Activated naive CD4-positive, alpha-beta T cell treated with anti-CD3 and anti-CD28 coated beads for 36 hours (primary cell): ENCODE measurements around the gene PDHX. TPM values are rescaled to one million over a fixed set of nuclear protein-coding genes. Genes with fewer than 3 reads are reported as not detected.

ENCODE experiments used
- CTCF ChIA-PET: fragments of 350-600 bp; sonication (Branson Sonifier 250); formaldehyde crosslinking; loops from one replicate; lab custom pipeline; 2021; ENCODE audit warnings: antibody characterized with exemption; lab: Charles Lee
- DNase-seq: peaks from one replicate; pipeline ENCODE4 v3.0.0-alpha.2; 2020
- H3K27ac Mint-ChIP-seq: one replicate; pipeline ENCODE4 v1.8.0; 2021; ENCODE audit warnings: mild to moderate bottlenecking, mixed read lengths
- H3K27me3 Mint-ChIP-seq: one replicate; pipeline ENCODE4 v1.8.0; 2021; ENCODE audit warnings: low read depth, mixed read lengths
- H3K36me3 Mint-ChIP-seq: one replicate; pipeline ENCODE4 v1.8.0; 2021; ENCODE audit warnings: low read depth, mixed read lengths
- H3K4me1 Mint-ChIP-seq: one replicate; pipeline ENCODE4 v1.8.0; 2021; ENCODE audit warnings: low read depth, mixed read lengths
- H3K4me3 Mint-ChIP-seq: one replicate; pipeline ENCODE4 v1.8.0; 2021; ENCODE audit warnings: mild to moderate bottlenecking, moderate library complexity, mixed read lengths
- H3K9me3 Mint-ChIP-seq: one replicate; pipeline ENCODE4 v1.8.0; 2021; ENCODE audit warnings: mixed read lengths
- intact Hi-C: fragments of 100-400 bp; cut with micrococcal nuclease; formaldehyde crosslinking; loops from one replicate; pipeline ENCODE4 v1.15.1; 2023
- total RNA-seq, 2 experiments: library from RNA; stranded (reverse); gene quantifications; one replicate each; pipeline ENCODE4 v1.2.3, GENCODE V29; 2021

Gene PDHX
- total RNA-seq = 10 to 100 TPM; 38.2 to 40.9 TPM

DNA sequence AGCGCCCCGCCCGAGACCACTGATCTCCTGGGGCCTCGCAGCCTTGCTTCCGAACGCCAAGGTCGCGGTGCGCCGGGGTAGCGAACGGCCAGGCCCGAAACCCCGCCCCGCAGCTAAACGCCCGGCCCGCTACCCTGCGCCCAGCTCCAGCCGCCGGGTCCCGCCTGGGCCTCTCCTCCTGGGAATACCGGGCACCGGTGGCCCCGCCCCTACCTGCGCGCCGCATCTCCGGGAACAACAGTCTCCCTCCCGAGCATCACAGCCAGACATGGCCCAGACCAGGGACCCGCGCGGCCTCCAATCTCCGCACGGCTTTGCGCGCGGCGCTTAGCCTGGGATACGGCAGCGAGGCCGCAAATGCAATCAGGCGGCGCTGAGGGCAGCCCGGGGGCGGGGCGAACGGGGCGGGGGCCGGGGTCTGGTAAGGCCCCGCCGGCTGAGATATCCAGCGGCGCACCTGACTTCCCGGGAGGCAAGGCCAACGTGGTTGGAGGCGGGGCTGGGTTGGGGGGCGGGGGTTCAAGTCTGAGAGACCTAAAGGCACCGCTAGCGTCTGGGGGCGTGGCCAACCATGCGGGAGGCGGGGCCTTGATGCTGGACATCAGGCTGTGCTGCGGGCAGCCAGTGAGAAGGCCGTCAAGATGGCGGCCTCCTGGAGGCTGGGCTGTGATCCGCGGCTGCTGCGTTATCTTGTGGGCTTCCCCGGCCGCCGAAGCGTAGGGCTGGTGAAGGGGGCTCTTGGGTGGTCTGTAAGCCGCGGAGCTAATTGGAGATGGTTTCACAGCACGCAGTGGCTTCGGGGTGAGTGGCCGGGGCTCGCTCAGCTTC lies at the start of gene PDHX, which contains the start of gene APIP:
PDHX (plus strand) TSS at position 604 of the 828 bp plus-strand sequence; CDS start at position 642, 38 bp downstream.
APIP (minus strand) TSS at position 365 of the 828 bp plus-strand sequence; CDS start at position 270, 95 bp downstream.
- CTCF ChIA-PET = interaction anchor here (0.8 to 2.1 kb wide), 4 partner anchors 9 to 390 kb away, joined by 3 to 5 read pairs (median 3); no protein-coding TSS in a partner anchor
- Mint-ChIP-seq H3K27ac (peak within 1 kb of the TSS; percentile 96), H3K36me3 (peaks cover 15% of the 10 kb centered on the region), H3K9me3 (peaks cover 4% of the 10 kb centered on the region), H3K4me1 (peaks cover 44% of the 10 kb centered on the region), H3K4me3 (peak within 1 kb of the TSS; percentile 99), H3K27me3 (no peaks in the 10 kb centered on the region)
- peak; percentile 98 for DNase-seq
- intact Hi-C loops = loop anchor here (1.0 to 10.0 kb wide), 13 partner anchors 125 to 1659 kb away; partner anchors contain the start of genes CAT, HIPK3, NAT10 and TRIM44

DNA sequence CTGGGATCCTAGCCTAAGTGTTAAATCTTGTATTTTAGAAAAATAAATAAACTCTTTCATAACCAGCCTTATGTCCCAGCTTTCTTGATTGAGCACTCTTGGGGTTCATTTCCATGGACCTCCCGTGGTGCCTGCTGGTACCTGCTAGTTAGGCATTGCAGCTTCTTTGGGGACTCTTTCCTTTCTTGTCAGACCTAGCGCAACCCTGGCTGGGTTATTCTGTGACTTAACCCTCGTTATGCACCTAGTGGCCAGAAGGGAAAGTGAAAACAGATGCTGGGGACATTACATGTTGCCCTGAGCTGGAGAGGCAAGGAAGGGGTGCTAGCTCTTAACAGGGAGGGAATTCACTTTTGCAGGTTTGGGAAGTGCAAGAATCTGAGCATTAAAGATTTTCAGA lies 47.0 kb upstream of the PDHX start:
- intact Hi-C loops = no loop called here
- Mint-ChIP-seq H3K36me3 (no peaks in the 10 kb centered on the region), H3K27ac (no peak overlapping the region), H3K27me3 (no peaks in the 10 kb centered on the region), H3K4me3 (no peak overlapping the region), H3K9me3 (no peaks in the 10 kb centered on the region), H3K4me1 (no peaks in the 10 kb centered on the region)
- CTCF ChIA-PET = interaction anchor here (1.5 kb wide), 1 partner anchor 20 kb away, joined by 3 read pairs; no protein-coding TSS in a partner anchor
- DNase-seq = no peak

DNA sequence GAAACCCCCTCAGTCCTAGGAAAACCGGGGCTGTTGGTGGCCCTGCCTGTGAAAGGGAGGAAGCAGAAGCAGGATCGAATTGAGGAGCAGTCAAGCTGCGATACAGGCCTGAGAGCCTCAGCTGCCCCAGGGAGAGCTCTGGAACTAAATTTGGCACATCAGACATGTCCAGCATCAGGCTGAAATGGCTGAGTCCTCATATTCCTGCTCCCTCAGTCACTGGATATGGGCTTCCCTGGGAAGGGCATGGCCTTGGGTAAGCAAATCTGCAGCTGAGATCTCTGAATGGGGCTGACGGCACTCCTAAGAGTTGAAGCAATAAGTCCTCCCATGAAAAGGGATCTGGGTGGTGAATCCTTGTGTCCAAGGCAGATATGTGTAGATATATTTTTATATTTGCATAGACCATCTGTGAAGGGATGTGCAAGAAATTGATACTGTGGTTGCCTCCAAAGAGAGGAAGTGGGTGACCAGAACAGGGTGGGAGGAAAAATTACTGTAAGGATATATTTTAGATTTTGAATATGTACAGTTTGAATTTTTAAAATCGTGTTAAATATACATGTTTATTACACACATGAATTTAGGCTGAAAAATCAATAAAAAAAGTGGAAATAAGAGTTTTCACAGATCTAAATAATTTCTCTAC lies 45.7 kb upstream of the PDHX start:
- Mint-ChIP-seq H3K27me3 (no peaks in the 10 kb centered on the region), H3K9me3 (no peaks in the 10 kb centered on the region), H3K36me3 (peaks cover 4% of the 10 kb centered on the region), H3K27ac (no peak overlapping the region), H3K4me3 (no peak overlapping the region), H3K4me1 (no peaks in the 10 kb centered on the region)
- DNase-seq = no peak
- intact Hi-C loops = no loop called here
- CTCF ChIA-PET = interaction anchor here (1.5 kb wide), 1 partner anchor 19 kb away, joined by 3 read pairs; no protein-coding TSS in a partner anchor

DNA sequence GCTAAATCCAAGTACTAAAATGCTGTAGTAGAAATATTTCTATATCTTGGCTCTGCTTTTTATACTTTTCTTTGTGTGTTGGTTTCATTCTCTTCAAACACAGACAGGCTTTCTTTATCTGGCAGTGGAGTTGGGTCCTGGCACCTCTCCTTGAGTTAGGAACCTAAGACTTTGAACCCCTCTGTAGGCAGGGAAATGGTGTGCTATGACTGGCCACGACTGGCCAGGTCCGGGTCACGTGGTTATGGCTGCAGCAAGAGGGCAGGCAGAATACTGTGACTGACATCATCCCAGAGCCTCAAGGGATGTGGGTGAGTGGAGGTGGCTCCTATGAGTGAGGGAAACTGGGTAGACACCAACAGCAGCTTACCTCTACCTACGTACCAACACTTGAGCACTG lies 42.2 kb upstream of the PDHX start:
- peaks cover 5% of the 10 kb centered on the region for H3K36me3 Mint-ChIP-seq
- no peaks in the 10 kb centered on the region for H3K27me3 Mint-ChIP-seq
- H3K4me1 Mint-ChIP-seq = peaks cover 3% of the 10 kb centered on the region
- intact Hi-C loops = no loop called here
- H3K4me3 Mint-ChIP-seq = no peak overlapping the region
- H3K9me3 Mint-ChIP-seq = no peaks in the 10 kb centered on the region
- no peak for DNase-seq
- H3K27ac Mint-ChIP-seq = no peak overlapping the region
- CTCF ChIA-PET = no interaction called here

DNA sequence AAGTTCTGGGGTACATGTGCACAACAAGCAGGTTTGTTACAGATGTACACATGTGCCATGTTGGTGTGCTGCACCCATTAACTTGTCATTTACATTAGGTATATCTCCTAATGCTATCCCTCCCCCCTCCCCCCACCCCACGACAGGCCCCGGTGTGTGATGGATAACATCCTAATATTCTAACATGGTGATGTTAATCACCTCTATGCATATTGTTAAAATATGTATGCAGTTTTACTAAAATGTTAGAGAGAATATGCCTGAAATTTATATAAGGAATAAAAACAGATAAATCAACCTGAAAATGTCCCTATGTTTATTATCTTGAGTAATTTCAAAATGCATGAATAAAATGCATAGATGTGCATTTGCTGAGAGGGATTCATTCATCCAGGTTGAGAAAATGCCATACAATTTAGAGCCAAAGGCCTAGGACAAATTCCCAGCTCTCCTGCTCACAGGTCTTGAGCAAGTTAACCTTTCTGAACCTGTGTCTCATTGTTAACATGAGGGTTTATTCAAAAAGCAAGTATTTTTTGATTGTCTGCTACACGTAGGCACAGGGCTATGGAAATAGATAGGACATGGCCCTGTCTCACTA lies 38.9 kb upstream of the PDHX start:
- Mint-ChIP-seq H3K27ac (no peak overlapping the region), H3K9me3 (no peaks in the 10 kb centered on the region), H3K27me3 (no peaks in the 10 kb centered on the region), H3K4me3 (no peak overlapping the region), H3K4me1 (peaks cover 3% of the 10 kb centered on the region), H3K36me3 (peaks cover 14% of the 10 kb centered on the region)
- intact Hi-C loops = no loop called here
- no peak for DNase-seq
- CTCF ChIA-PET = interaction anchor here (0.7 kb wide), 1 partner anchor 30 kb away, joined by 3 read pairs; no protein-coding TSS in a partner anchor

DNA sequence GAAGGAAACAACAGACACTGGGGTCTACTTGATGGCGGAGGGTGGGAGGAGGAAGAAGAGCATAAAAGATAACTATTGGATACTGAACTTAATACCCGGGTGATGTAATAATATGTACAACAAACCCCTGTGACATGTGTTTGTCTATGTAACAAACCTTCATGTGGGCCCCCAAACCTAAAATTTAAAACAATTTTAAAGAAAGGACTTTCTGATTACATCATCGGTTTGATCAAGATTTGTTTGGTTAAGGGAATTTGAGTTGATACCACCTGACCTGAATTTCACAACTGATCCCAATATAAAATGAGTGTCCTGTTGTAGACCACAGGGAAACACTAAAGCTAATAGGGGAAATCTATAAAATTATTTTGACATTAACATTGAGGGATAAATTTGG lies 34.5 kb upstream of the PDHX start:
- intact Hi-C loops = no loop called here
- no peaks in the 10 kb centered on the region for H3K9me3 Mint-ChIP-seq
- H3K4me1 Mint-ChIP-seq = peaks cover 3% of the 10 kb centered on the region
- H3K27me3 Mint-ChIP-seq = no peaks in the 10 kb centered on the region
- no peak for DNase-seq
- peaks cover 20% of the 10 kb centered on the region for H3K36me3 Mint-ChIP-seq
- no peak overlapping the region for H3K4me3 Mint-ChIP-seq
- CTCF ChIA-PET = interaction anchor here (0.6 to 0.7 kb wide), 2 partner anchors 30 to 619 kb away, joined by 3 to 4 read pairs; no protein-coding TSS in a partner anchor
- no peak overlapping the region for H3K27ac Mint-ChIP-seq

DNA sequence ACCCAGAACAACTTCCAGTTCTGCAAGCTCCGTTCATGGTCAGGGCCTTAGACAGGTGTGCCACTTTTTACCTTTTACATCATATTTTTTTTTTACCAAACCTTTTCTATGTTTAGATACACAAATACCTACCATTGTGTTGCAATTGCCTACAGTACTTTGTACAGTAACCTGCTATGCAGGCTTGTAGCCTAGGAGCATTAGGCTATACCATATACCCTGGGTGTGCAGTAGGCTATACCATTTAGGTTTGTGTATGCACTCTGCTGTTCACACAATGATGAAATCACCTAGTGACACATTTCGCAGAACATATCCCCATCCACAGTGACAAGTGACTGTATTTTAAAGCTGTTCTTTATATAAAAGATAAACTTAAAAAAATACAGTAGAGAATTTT lies 29.8 kb upstream of the PDHX start:
- intact Hi-C loops = no loop called here
- CTCF ChIA-PET = interaction anchor here (0.6 to 1.3 kb wide), 4 partner anchors 68 to 953 kb away, joined by 3 to 4 read pairs (median 3); partner anchors contain the start of gene ELF5
- Mint-ChIP-seq H3K27ac (no peak overlapping the region), H3K9me3 (no peaks in the 10 kb centered on the region), H3K27me3 (no peaks in the 10 kb centered on the region), H3K4me1 (no peaks in the 10 kb centered on the region), H3K4me3 (no peak overlapping the region), H3K36me3 (peaks cover 20% of the 10 kb centered on the region)
- DNase-seq = no peak

DNA sequence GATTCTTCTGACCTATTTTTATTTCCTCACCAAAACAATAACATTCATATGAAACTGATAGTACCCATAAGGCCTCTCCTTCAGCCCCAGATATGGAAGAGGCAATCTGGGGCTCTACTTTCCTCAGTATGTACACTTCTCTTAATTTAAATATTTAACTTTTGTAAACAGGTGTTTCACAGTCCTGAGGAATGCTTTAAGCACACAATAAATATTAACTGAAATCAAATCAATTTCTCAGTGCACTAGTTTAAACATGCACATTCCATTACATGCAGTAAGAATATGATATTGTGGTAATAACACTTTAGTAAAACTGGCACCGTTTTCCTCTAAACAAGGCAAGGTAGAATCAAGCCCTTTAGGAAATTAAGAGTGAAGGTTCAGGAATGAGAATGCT lies 29.2 kb upstream of the PDHX start:
- no peaks in the 10 kb centered on the region for H3K27me3 Mint-ChIP-seq
- H3K36me3 Mint-ChIP-seq = peaks cover 15% of the 10 kb centered on the region
- H3K4me3 Mint-ChIP-seq = no peak overlapping the region
- H3K4me1 Mint-ChIP-seq = no peaks in the 10 kb centered on the region
- no peaks in the 10 kb centered on the region for H3K9me3 Mint-ChIP-seq
- no peak for DNase-seq
- intact Hi-C loops = no loop called here
- no peak overlapping the region for H3K27ac Mint-ChIP-seq
- CTCF ChIA-PET = interaction anchor here (0.9 to 2.9 kb wide), 3 partner anchors 69 to 374 kb away, joined by 3 to 20 read pairs (median 3); partner anchors contain the start of gene ELF5

DNA sequence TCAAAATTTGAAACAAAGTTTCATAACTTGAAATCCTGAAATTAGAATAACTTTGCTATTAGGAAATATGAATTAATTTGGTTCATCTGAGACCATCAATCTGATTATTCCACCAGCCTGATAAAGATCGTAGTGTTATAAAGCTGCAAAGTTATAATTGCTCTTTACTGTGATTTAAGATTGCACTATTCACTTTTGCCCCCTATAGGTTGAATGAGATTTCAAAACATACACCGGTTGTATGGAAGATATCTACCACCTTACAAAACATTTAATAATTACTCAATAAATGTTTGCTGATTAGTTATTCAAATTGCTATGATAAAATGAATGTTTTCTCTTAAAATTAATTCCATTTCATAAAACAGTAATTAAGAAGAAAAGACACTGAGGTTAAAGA lies 26.3 kb upstream of the PDHX start:
- H3K4me3 Mint-ChIP-seq = no peak overlapping the region
- H3K27ac Mint-ChIP-seq = no peak overlapping the region
- H3K27me3 Mint-ChIP-seq = no peaks in the 10 kb centered on the region
- CTCF ChIA-PET = interaction anchor here (0.6 to 2.9 kb wide), 6 partner anchors 20 to 422 kb away, joined by 3 to 20 read pairs (median 3); no protein-coding TSS in a partner anchor
- peaks cover 4% of the 10 kb centered on the region for H3K36me3 Mint-ChIP-seq
- H3K4me1 Mint-ChIP-seq = no peaks in the 10 kb centered on the region
- DNase-seq = no peak
- intact Hi-C loops = loop anchor here (2.0 kb wide), 1 partner anchor 49 kb away; no protein-coding TSS in a partner anchor
- no peaks in the 10 kb centered on the region for H3K9me3 Mint-ChIP-seq

DNA sequence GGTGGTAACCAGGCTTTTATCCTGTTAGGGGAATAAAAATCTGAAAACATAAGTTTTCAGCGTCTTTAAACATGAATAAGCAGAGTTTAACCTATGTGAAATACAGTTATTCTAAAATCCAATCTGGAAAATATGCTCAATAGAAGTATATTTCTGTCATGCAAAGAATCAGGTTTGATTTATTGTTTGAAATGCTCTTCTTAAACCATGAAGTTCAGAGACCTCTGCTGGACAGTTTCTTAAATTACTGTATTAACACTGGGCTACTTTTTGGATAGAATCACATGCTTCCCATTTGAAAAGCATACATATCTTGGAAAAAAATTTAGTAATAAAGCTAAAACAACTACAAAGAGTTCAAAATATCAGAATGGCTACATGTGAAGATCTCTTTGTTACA lies 25.6 kb upstream of the PDHX start:
- intact Hi-C loops = loop anchor here (1.0 to 2.0 kb wide), 3 partner anchors 50 to 326 kb away; no protein-coding TSS in a partner anchor
- CTCF ChIA-PET = interaction anchor here (1.1 to 2.9 kb wide), 3 partner anchors 11 to 304 kb away, joined by 3 to 25 read pairs (median 4); no protein-coding TSS in a partner anchor
- no peaks in the 10 kb centered on the region for H3K9me3 Mint-ChIP-seq
- H3K36me3 Mint-ChIP-seq = peaks cover 4% of the 10 kb centered on the region
- H3K4me1 Mint-ChIP-seq = no peaks in the 10 kb centered on the region
- no peaks in the 10 kb centered on the region for H3K27me3 Mint-ChIP-seq
- no peak for DNase-seq
- no peak overlapping the region for H3K4me3 Mint-ChIP-seq
- no peak overlapping the region for H3K27ac Mint-ChIP-seq

DNA sequence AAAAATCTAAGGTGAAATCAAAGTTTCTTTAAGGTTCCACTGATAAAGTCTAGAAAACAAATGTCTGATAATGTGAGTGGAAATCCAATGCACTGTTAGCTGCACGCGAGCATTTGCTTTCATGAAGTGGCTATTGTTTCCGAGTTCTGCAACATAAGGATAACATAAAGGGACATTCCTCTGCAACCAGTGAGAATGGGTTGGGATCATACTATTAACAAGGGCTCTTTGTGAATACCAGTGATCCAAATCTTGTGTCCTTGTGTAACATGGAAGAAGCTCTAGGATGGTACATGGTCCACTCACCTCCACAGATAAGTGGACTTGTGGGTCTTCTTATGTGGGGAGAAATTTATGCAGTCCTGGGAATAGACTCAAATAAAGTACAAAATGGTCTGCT lies 24.8 kb upstream of the PDHX start:
- CTCF ChIA-PET = interaction anchor here (1.1 to 2.9 kb wide), 4 partner anchors 11 to 305 kb away, joined by 3 to 25 read pairs (median 4); no protein-coding TSS in a partner anchor
- Mint-ChIP-seq H3K36me3 (peaks cover 9% of the 10 kb centered on the region), H3K4me1 (no peaks in the 10 kb centered on the region), H3K27me3 (no peaks in the 10 kb centered on the region), H3K9me3 (peaks cover 6% of the 10 kb centered on the region), H3K27ac (no peak overlapping the region), H3K4me3 (no peak overlapping the region)
- DNase-seq = no peak
- intact Hi-C loops = loop anchor here (1.0 to 2.0 kb wide), 3 partner anchors 51 to 326 kb away; no protein-coding TSS in a partner anchor
